Ascending aorta (tissue), 2 donors: ENCODE results near the gene MAP3K5. TPM values are rescaled to one million over a fixed set of nuclear protein-coding genes. Genes with fewer than 3 reads are reported as not detected.
"Not testable (repeated sequence)": the region's sequence is repeated elsewhere in the genome, so short reads cannot be mapped to it uniquely, and the experiment has no call there.

Source experiments
- DNase-seq, 2 donors: peaks; one replicate each; pipeline ENCODE4 v3.0.0-alpha.2; 2019; ENCODE audit warnings: low spot score in 2 of 2
- H3K27ac ChIP-seq, 2 donors: fragments of 200-600 bp; sonication (generic); one replicate each; pipeline ENCODE4 v1.5.1; 2016 to 2017; ENCODE audit warnings: mild to moderate bottlenecking in 1 of 2
- H3K27me3 ChIP-seq: fragments of 200-600 bp; sonication (generic); one replicate; pipeline ENCODE4 v1.5.1; 2017
- H3K36me3 ChIP-seq, 2 donors: fragments of 200-600 bp; sonication (generic); one replicate each; pipeline ENCODE4 v1.5.1; 2016
- H3K4me1 ChIP-seq, 2 donors: fragments of 200-600 bp; sonication (generic); one replicate each; pipeline ENCODE4 v1.5.1; 2016 to 2017; ENCODE audit warnings: mild to moderate bottlenecking in 1 of 2
- H3K4me3 ChIP-seq, 2 donors: fragments of 200-600 bp; sonication (generic); one replicate each; pipeline ENCODE4 v1.5.1; 2016 to 2017; ENCODE audit warnings: mild to moderate bottlenecking in 1 of 2
- H3K9me3 ChIP-seq, 2 donors: fragments of 200-600 bp; sonication (generic); one replicate each; pipeline ENCODE4 v1.5.1; 2016
- intact Hi-C: fragments of 100-400 bp; cut with DNase I; formaldehyde crosslinking; loops from one replicate; pipeline ENCODE4 v1.15.1; 2023
- total RNA-seq: library from RNA; depleted of rRNA; stranded (reverse); fragments of >200 nt; gene quantifications from one replicate; pipeline ENCODE4 v1.1.0, GENCODE V29; 2016
- TF ChIP-seq, protein P1 (sequence below), 3 experiments: fragments of 200-600 bp in 2 of 3; fragments of 450-650 bp in 1 of 3; sonication (generic) in 2 of 3; IDR thresholded peaks; one replicate each; pipeline ENCODE4 v1.5.1; 2016 to 2019; ENCODE audit warnings: antibody characterized with exemption in 3 of 3, mild to moderate bottlenecking in 1 of 3, moderate library complexity in 1 of 3

Gene MAP3K5
- total RNA-seq, 1 donor from 2014 or later: 40.9 TPM

DNA sequence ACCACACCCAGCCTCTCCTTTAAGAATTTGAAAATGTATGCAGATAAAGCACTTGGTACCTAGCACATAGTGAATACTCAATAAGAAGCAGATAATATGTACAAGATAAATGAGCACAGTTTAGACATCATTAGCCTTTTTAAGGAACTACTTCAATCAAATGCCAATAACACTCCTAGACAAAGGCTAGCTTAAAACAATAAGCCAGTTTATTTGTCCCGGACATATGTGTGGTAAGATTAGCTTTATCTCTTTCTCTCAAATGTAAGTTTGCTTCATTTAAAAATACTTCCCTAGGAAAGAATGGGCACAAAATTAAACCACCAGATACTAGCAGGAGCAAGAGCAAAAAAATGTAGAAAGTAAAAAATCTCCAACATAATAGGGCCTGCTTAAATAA, 73.8 kb downstream of the MAP3K5 start:
- Histone ChIP-seq H3K36me3 (no peaks in the 10 kb centered on the region), H3K4me3 (no peak overlapping the region), H3K27ac (peak overlapping the region; percentile 67 to 77), H3K4me1 (peaks cover 5 to 28% of the 10 kb centered on the region in 2 donors), H3K9me3 (peaks cover 0 to 11% of the 10 kb centered on the region in 2 donors), H3K27me3 (no peaks in the 10 kb centered on the region)
- DNase-seq: no peak
- intact Hi-C loops: no loop called here
- TF ChIP-seq, protein P1, sequence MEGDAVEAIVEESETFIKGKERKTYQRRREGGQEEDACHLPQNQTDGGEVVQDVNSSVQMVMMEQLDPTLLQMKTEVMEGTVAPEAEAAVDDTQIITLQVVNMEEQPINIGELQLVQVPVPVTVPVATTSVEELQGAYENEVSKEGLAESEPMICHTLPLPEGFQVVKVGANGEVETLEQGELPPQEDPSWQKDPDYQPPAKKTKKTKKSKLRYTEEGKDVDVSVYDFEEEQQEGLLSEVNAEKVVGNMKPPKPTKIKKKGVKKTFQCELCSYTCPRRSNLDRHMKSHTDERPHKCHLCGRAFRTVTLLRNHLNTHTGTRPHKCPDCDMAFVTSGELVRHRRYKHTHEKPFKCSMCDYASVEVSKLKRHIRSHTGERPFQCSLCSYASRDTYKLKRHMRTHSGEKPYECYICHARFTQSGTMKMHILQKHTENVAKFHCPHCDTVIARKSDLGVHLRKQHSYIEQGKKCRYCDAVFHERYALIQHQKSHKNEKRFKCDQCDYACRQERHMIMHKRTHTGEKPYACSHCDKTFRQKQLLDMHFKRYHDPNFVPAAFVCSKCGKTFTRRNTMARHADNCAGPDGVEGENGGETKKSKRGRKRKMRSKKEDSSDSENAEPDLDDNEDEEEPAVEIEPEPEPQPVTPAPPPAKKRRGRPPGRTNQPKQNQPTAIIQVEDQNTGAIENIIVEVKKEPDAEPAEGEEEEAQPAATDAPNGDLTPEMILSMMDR (IDR thresholded peaks at IDR 0.05): no peak

DNA sequence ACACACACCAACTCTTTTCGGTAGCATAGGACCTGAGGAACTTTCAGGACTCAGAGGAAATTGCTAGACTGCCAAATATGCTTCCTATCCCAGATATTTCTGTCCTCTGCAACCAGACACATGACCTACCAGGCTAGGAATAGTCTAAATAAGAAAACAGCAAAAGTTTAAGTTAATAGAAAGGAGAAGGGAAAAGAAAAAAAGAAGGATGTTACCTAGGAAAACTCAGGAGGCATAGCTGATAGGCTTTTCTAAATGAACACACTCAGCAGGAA, 74.6 kb downstream of the MAP3K5 start:
- Histone ChIP-seq H3K9me3 (peaks cover 0 to 11% of the 10 kb centered on the region in 2 donors), H3K4me1 (peaks cover 5 to 28% of the 10 kb centered on the region in 2 donors), H3K4me3 (peak overlapping the region in 1 of 2 donors; percentile 54), H3K36me3 (no peaks in the 10 kb centered on the region), H3K27ac (peak overlapping the region; percentile 67 to 77), H3K27me3 (no peaks in the 10 kb centered on the region)
- intact Hi-C loops: no loop called here
- TF ChIP-seq, protein P1 (IDR thresholded peaks at IDR 0.05): no peak
- DNase-seq: no peak

DNA sequence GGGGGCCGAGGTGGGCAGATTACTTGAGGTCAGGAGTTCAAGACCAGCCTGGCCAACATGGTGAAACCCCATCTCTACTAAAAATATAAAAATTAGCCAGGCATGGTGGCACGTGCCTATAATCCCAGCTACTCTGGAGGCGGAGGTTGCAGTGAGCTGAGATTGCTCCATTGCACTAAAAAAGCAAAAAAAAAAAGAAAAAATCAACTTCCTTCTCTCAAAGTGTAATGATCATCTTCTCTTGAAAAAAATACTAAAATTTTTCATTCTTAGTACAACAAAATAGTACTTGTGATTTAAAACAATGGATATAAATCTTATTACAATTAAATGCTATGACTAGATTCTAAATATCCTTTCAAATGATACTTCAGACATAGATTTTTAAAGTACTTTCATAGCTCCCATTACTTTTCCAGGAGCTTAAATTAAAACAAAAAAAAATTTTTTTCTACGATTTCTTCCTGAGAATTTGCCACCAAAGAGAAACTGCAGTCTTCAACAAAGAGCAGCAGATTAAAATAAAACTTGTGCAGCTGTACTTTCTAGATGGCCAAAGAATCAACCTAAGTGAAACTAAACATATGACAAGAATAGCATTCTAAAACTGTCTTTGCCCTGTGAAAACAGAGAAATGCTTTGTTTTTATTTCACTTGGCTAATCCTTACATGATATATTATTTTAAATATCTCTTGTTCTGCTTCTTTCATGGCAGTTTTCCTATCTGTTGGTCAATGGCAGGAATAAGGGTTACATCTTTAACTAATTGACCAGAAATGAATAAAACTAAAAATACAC, 75.2 kb downstream of the MAP3K5 start:
- H3K27ac ChIP-seq: peak overlapping the region; percentile 67 to 77
- H3K4me3 ChIP-seq: peak overlapping the region; percentile 25 to 54
- intact Hi-C loops: no loop called here
- no peak for DNase-seq
- no peaks in the 10 kb centered on the region for H3K27me3 ChIP-seq
- no peaks in the 10 kb centered on the region for H3K36me3 ChIP-seq
- TF ChIP-seq, protein P1 (IDR thresholded peaks at IDR 0.05): no peak
- H3K4me1 ChIP-seq: peaks cover 5 to 28% of the 10 kb centered on the region in 2 donors
- peaks cover 0 to 11% of the 10 kb centered on the region in 2 donors for H3K9me3 ChIP-seq

DNA sequence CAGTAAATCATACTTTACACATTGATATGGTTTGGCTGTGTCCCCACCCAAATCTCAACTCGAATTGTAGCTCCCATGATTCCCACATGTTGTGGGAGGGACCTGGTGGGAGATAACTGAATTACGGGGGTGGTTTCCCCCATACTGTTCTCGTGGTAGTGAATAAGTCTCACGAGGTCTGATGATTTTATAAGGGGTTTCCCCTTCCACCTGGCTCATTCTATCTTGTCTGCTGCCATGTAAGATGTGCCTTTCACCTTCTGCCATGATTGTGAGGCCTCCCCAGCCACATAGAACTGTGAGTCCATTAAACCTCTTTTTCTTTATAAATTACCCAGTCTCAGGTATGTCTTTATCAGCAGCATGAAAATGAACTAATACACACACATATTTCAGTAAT, 79.6 kb downstream of the MAP3K5 start:
- H3K27ac ChIP-seq: peak overlapping the region; percentile 3 to 31
- H3K4me3 ChIP-seq, DNase-seq, H3K36me3 ChIP-seq, H3K9me3 ChIP-seq, H3K27me3 ChIP-seq, intact Hi-C loops: not testable (repeated sequence)
- H3K4me1 ChIP-seq: peaks cover 5 to 28% of the 10 kb centered on the region in 2 donors

DNA sequence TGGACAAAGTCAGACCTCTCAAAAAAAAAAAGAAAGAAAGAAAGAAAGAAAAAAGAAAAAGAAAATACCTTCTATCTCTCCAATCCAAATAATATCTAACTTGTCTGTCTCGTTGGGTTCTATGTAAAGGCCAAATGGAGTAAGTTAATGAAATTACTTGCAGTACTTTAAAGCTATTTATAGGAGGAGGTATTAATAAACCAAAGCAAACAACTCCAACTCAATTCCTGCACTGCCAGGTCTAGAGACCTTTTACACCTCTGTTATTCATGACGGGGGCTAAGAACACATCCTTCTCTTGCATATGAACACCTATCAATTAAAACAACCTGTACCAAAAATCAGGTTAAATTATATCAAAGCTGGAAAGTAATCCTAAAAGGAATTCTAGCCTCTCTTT, 80.6 kb downstream of the MAP3K5 start:
- Histone ChIP-seq H3K36me3 (no peaks in the 10 kb centered on the region), H3K27ac (peak overlapping the region; percentile 39 to 72), H3K4me1 (peaks cover 5 to 23% of the 10 kb centered on the region in 2 donors), H3K9me3 (no peaks in the 10 kb centered on the region), H3K4me3 (peak overlapping the region in 1 of 2 donors; percentile 11), H3K27me3 (no peaks in the 10 kb centered on the region)
- TF ChIP-seq, protein P1 (IDR thresholded peaks at IDR 0.05): no peak
- intact Hi-C loops: no loop called here
- DNase-seq: no peak

DNA sequence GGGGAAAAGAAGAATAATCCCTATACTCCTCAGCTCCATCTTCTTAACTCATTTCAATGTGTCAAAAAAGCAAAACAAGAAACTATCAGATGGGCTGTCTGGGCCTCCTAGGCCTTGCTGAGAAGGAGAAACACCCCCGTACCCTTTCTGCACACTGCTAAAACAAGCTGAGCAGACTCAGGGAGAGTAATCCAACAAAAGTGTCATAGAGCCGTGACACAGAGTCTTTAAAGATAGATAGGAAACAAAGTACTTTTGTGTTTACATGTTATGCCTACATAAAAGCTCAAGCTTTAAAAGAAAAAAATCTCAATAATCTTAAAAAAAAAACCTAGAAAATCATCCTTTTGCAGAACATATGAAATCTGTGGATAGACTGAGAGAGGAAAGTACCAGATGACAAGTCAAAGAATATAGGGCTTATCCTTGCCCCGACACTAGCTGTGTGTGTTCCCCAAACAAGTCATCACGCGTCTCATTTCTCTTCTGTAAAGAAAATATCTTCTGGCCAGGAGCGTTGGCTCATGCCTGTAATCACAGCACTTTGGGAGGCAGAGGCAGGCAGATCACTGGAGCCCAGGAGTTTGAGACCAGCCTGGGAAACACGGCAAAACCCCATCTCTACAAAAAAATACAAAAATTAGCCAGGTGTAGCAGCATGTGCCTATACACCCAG, 81.3 kb downstream of the MAP3K5 start:
- Histone ChIP-seq H3K36me3 (no peaks in the 10 kb centered on the region), H3K9me3 (no peaks in the 10 kb centered on the region), H3K27me3 (no peaks in the 10 kb centered on the region), H3K4me1 (peaks cover 0 to 21% of the 10 kb centered on the region in 2 donors), H3K4me3 (peak overlapping the region in 1 of 2 donors; percentile 11), H3K27ac (peak overlapping the region; percentile 39 to 72)
- no peak for DNase-seq
- intact Hi-C loops: no loop called here
- TF ChIP-seq, protein P1 (IDR thresholded peaks at IDR 0.05): no peak
